ENCODE results near the gene COL9A1. TPM values are rescaled to one million over a fixed set of nuclear protein-coding genes. Genes with fewer than 3 reads are reported as not detected.

Gene COL9A1
- polyA plus RNA-seq, 2 of the 4 experiments (the other 2 are of a cell fraction), result 0.03 TPM; not detected in 1

- H3K9me3 ChIP-seq, result no peaks in the 10 kb centered on the region
- TF ChIP-seq RNF2 (IDR thresholded peaks at IDR 0.05; ENCODE audit: borderline replicate concordance, low read depth) (no peak), FOSB (CRISPR knock-in tag; IDR thresholded peaks at IDR 0.05) (no peak), SMC3 (IDR thresholded peaks at IDR 0.05) (no peak), FOSL2 (IDR thresholded peaks at IDR 0.05) (no peak), FOSL2 (CRISPR knock-in tag; IDR thresholded peaks at IDR 0.05) (no peak), CHD2 (IDR thresholded peaks at IDR 0.05; ENCODE audit: low read length, partially characterized antibody) (no peak), HDAC2 (IDR thresholded peaks at IDR 0.05) (no peak), POLR2A (IDR thresholded peaks at IDR 0.05; ENCODE audit: low read length) (no peak), BCL3 (IDR thresholded peaks at IDR 0.05) (no peak), GATA3 (IDR thresholded peaks at IDR 0.05; ENCODE audit: borderline replicate concordance) (no peak), E2F6 (IDR thresholded peaks at IDR 0.05; ENCODE audit: borderline replicate concordance, low read depth) (no peak), CEBPB (IDR thresholded peaks at IDR 0.05) (no peak), KDM1A (IDR thresholded peaks at IDR 0.05; ENCODE audit: low read depth) (no peak), EP300 (IDR thresholded peaks at IDR 0.05) (no peak), HES2 (IDR thresholded peaks at IDR 0.05) (no peak), HOXA7 (CRISPR knock-in tag; IDR thresholded peaks at IDR 0.05) (no peak), RARB (CRISPR knock-in tag; IDR thresholded peaks at IDR 0.05) (no peak), FOXS1 (CRISPR knock-in tag; IDR thresholded peaks at IDR 0.05) (no peak)
- ChIA-PET POLR2A (no interaction called here), CTCF (no interaction called here)
- H3K4me2 ChIP-seq, result no peak overlapping the region
- ATAC-seq (no peak), DNase-seq (ENCODE audit: low read depth in 1 of 2, low spot score in 1 of 2) (no peak), FAIRE-seq (no peak)
- 0% methylated on average over 1 of the region's 1 CpG for WGBS (ENCODE audit: missing lambda C conversion rate)
- no peak overlapping the region for H3K27ac ChIP-seq
- H3K4me3 ChIP-seq, result no peak overlapping the region
- H3K4me1 ChIP-seq, result no peaks in the 10 kb centered on the region
Measured at GRCh38 chr6:70180901-70181599, 121.8 kb downstream of the COL9A1 start.

- H3K4me1 ChIP-seq, result no peaks in the 10 kb centered on the region
- ATAC-seq, result no peak
- H3K4me2 ChIP-seq, result no peak overlapping the region
- H3K9me3 ChIP-seq, result no peaks in the 10 kb centered on the region
- no peak overlapping the region for H3K4me3 ChIP-seq
- ChIA-PET POLR2A (no interaction called here), CTCF (no interaction called here)
- FAIRE-seq, result no peak
- DNase-seq (ENCODE audit: low read depth in 1 of 2, low spot score in 1 of 2), result no peak
- no peak for TF ChIP-seq JUN (IDR thresholded peaks at IDR 0.05)
- TF ChIP-seq FOSL2 (IDR thresholded peaks at IDR 0.05), result no peak
- no peak for TF ChIP-seq FOSL2 (CRISPR knock-in tag; IDR thresholded peaks at IDR 0.05)
- no peak for TF ChIP-seq RAD21 (conservative IDR thresholded peaks at IDR 0.05 in 1 of 2, IDR thresholded peaks at IDR 0.05 in 1 of 2)
- TF ChIP-seq EHMT2 (IDR thresholded peaks at IDR 0.05; ENCODE audit: low read depth), result no peak
- no peak for TF ChIP-seq KDM1A (IDR thresholded peaks at IDR 0.05; ENCODE audit: low read depth)
- TF ChIP-seq RCOR1 (IDR thresholded peaks at IDR 0.05; ENCODE audit: low read depth, low read length), result no peak
- no peak for TF ChIP-seq MAFK (IDR thresholded peaks at IDR 0.05; ENCODE audit: partially characterized antibody)
- TF ChIP-seq FOXS1 (CRISPR knock-in tag; IDR thresholded peaks at IDR 0.05), result no peak
- TF ChIP-seq ESRRA (IDR thresholded peaks at IDR 0.05; ENCODE audit: borderline replicate concordance, low read length), result no peak
- TF ChIP-seq HOXA7 (CRISPR knock-in tag; IDR thresholded peaks at IDR 0.05), result no peak
- TF ChIP-seq HEYL (CRISPR knock-in tag; IDR thresholded peaks at IDR 0.05), result no peak
- no peak for TF ChIP-seq HMGXB4 (CRISPR knock-in tag; IDR thresholded peaks at IDR 0.05; ENCODE audit: borderline replicate concordance)
- no peak for TF ChIP-seq NR3C1 (IDR thresholded peaks at IDR 0.05)
- no peak for TF ChIP-seq NFE2L2 (conservative IDR thresholded peaks at IDR 0.05; ENCODE audit: low read length)
- no peak for TF ChIP-seq ATOH8 (CRISPR knock-in tag; IDR thresholded peaks at IDR 0.05; ENCODE audit: low read depth)
- TF ChIP-seq EP300 (IDR thresholded peaks at IDR 0.05), result no peak
- TF ChIP-seq HOXB13 (CRISPR knock-in tag; IDR thresholded peaks at IDR 0.05; ENCODE audit: low read depth), result no peak
- no peak for TF ChIP-seq JUNB (IDR thresholded peaks at IDR 0.05)
- TF ChIP-seq MYC (IDR thresholded peaks at IDR 0.05; ENCODE audit: borderline replicate concordance, low read length), result no peak
- TF ChIP-seq POLR2AphosphoS2 (conservative IDR thresholded peaks at IDR 0.05; ENCODE audit: low read length), result no peak
- WGBS (ENCODE audit: missing lambda C conversion rate), result 13% methylated on average over 2 of the region's 2 CpGs
- no peak overlapping the region for H3K27ac ChIP-seq
Measured at GRCh38 chr6:70180183-70180900, 122.5 kb downstream of the COL9A1 start.
